Keratinocyte (primary cell): ENCODE results near the gene IFITM5. TPM values are rescaled to one million over a fixed set of nuclear protein-coding genes. Genes with fewer than 3 reads are reported as not detected.
A peak's percentile ranks its signal among the peaks of the same experiment; 100 is the strongest.

ENCODE experiments used
- DNase-seq: peaks from one replicate; pipeline ENCODE4 v3.0.0-alpha.2; 2011; ENCODE audit warnings: low read depth, missing footprints, low spot score
- FAIRE-seq: peaks from 2 replicates; lab custom pipeline; 2011; peaks lifted over from hg19 to GRCh38; lab: Jason Lieb, UNC
- H2AFZ ChIP-seq: 2 replicates; pipeline ENCODE4 v1.6.0; 2012; ENCODE audit warnings: low read length, control low read depth, inconsistent platforms; ENCODE audit not compliant: control insufficient read depth
- H3K27ac ChIP-seq: 2 replicates; pipeline ENCODE4 v1.5.1; 2011; ENCODE audit warnings: low read length; ENCODE audit not compliant: control insufficient read depth, insufficient read depth
- H3K27me3 ChIP-seq: 3 replicates; pipeline ENCODE4 v1.6.0; 2011; ENCODE audit warnings: low read length; ENCODE audit not compliant: control insufficient read depth, insufficient read depth; ENCODE audit errors: extremely low read depth
- H3K36me3 ChIP-seq, 2 experiments: 2 replicates in 1 of 2; 3 replicates in 1 of 2; pipeline ENCODE4 v1.5.1; 2011; ENCODE audit warnings: low read length in 2 of 2, mild to moderate bottlenecking in 1 of 2; ENCODE audit not compliant: control insufficient read depth in 2 of 2, insufficient read depth in 2 of 2; ENCODE audit errors: extremely low read depth in 1 of 2
- H3K4me1 ChIP-seq: 3 replicates; pipeline ENCODE4 v1.5.1; 2011; ENCODE audit warnings: low read length; ENCODE audit not compliant: control insufficient read depth, insufficient read depth; ENCODE audit errors: extremely low read depth
- H3K4me2 ChIP-seq: 3 replicates; pipeline ENCODE4 v1.6.0; 2011; ENCODE audit warnings: low read depth, low read length; ENCODE audit not compliant: control insufficient read depth, insufficient read depth; ENCODE audit errors: extremely low read depth
- H3K4me3 ChIP-seq, 3 experiments: fragments of 200-600 bp in 1 of 3; sonication (generic) in 1 of 3; 2 replicates in 2 of 3; 3 replicates in 1 of 3; pipeline ENCODE4 v1.5.1; 2011 to 2016; ENCODE audit warnings: low read length in 3 of 3, mild to moderate bottlenecking in 3 of 3, control low read depth in 2 of 3, inconsistent platforms in 1 of 3, low read depth in 1 of 3, mixed read lengths in 1 of 3, mixed run types in 1 of 3, moderate library complexity in 1 of 3; ENCODE audit not compliant: control insufficient read depth in 2 of 3, insufficient read depth in 2 of 3; ENCODE audit errors: extremely low read depth in 1 of 3
- H3K79me2 ChIP-seq: 2 replicates; pipeline ENCODE4 v1.6.0; 2012; ENCODE audit warnings: low read length; ENCODE audit not compliant: control insufficient read depth, insufficient read depth
- H3K9ac ChIP-seq: 3 replicates; pipeline ENCODE4 v1.6.0; 2011; ENCODE audit warnings: low read length; ENCODE audit not compliant: control insufficient read depth, insufficient read depth; ENCODE audit errors: extremely low read depth
- H3K9me1 ChIP-seq: 3 replicates; pipeline ENCODE4 v1.6.0; 2011; ENCODE audit warnings: low read length; ENCODE audit not compliant: control insufficient read depth, insufficient read depth; ENCODE audit errors: extremely low read depth
- H3K9me3 ChIP-seq: 2 replicates; pipeline ENCODE4 v1.5.1; 2012; ENCODE audit warnings: low read depth, low read length; ENCODE audit not compliant: control insufficient read depth
- H4K20me1 ChIP-seq: 3 replicates; pipeline ENCODE4 v1.6.0; 2011; ENCODE audit warnings: low read length; ENCODE audit not compliant: control insufficient read depth, insufficient read depth; ENCODE audit errors: extremely low read depth
- CTCF ChIP-seq, 3 experiments: IDR thresholded peaks in 1 of 3; conservative IDR thresholded peaks in 1 of 3; optimal IDR thresholded peaks in 1 of 3; 2 replicates in 2 of 3; 3 replicates in 1 of 3; pipeline versions ENCODE3 to v1.5.1; 2011; ENCODE audit warnings: low read length in 3 of 3, mild to moderate bottlenecking in 3 of 3, moderate library complexity in 2 of 3, control low read depth in 1 of 3, inconsistent platforms in 1 of 3; ENCODE audit not compliant: insufficient read depth in 2 of 3; ENCODE audit errors: extremely low read depth in 1 of 3
- EZH2 ChIP-seq: IDR thresholded peaks from one replicate; pipeline ENCODE4 v1.6.1; 2012; ENCODE audit warnings: inconsistent platforms, mild to moderate bottlenecking, low read length, moderate library complexity
- dilution Hi-C: fragments of 300-500 bp; cut with MboI; formaldehyde crosslinking; loops from one replicate; pipeline ENCODE4 v1.7.0; 2020; ENCODE audit warnings: low sequenced_read_pairs; ENCODE audit not compliant: extremely low pct_ligation_motif_present
- polyA plus RNA-seq, 5 experiments: library from polyadenylated mRNA; depleted of rRNA in 3 of 5; stranded (reverse) in 3 of 5; stranded (forward) in 1 of 5; unstranded in 1 of 5; fragments of >200 nt; gene quantifications; 1 replicate in 1 of 5; 2 replicates in 3 of 5; 3 replicates in 1 of 5; pipeline versions ENCODE4 v1.2.1 to v1.2.3, GENCODE V29; 2011 to 2012; ENCODE audit warnings: missing spikeins in 2 of 5, low read depth in 1 of 5, low replicate concordance in 1 of 5

IFITM5 gene
- polyA plus RNA-seq, 1 donor (not counting 4 experiments of a cell fraction or from before 2014, with no cell fraction given), result not detected

- Histone ChIP-seq H3K79me2 (no peaks in the 10 kb centered on the region), H3K36me3 (peaks cover 29 to 44% of the 10 kb centered on the region in 2 experiments), H3K9me3 (no peaks in the 10 kb centered on the region), H3K9ac (no peak overlapping the region), H3K4me1 (no peaks in the 10 kb centered on the region), H3K4me3 (no peak overlapping the region), H3K9me1 (no peaks in the 10 kb centered on the region), H3K27ac (no peak overlapping the region), H3K4me2 (no peak overlapping the region), H4K20me1 (no peaks in the 10 kb centered on the region), H2AFZ (no peak overlapping the region), H3K27me3 (no peaks in the 10 kb centered on the region)
- no peak for FAIRE-seq
- peak; percentile 57 to 77 (median 67) for TF ChIP-seq CTCF (optimal IDR thresholded peaks at IDR 0.05 in 1 of 3, IDR thresholded peaks at IDR 0.05 in 1 of 3, conservative IDR thresholded peaks at IDR 0.05 in 1 of 3; ENCODE audit: extremely low read depth in 1 of 3, insufficient read depth in 2 of 3, low read length in 3 of 3)
- TF ChIP-seq EZH2, result no peak
- dilution Hi-C loops, result no loop called here
- no peak for DNase-seq
Measured at GRCh38 chr11:250740-251299, 48.5 kb downstream of the IFITM5 start.

- DNase-seq (no peak), FAIRE-seq (peak; percentile 67)
- Histone ChIP-seq H3K4me2 (no peak overlapping the region), H3K36me3 (peaks cover 32 to 49% of the 10 kb centered on the region in 2 experiments), H3K9me1 (no peaks in the 10 kb centered on the region), H3K4me3 (no peak overlapping the region), H3K4me1 (no peaks in the 10 kb centered on the region), H3K27ac (no peak overlapping the region), H2AFZ (no peak overlapping the region), H3K79me2 (peaks cover 1% of the 10 kb centered on the region), H4K20me1 (no peaks in the 10 kb centered on the region), H3K9me3 (no peaks in the 10 kb centered on the region), H3K9ac (no peak overlapping the region), H3K27me3 (no peaks in the 10 kb centered on the region)
- TF ChIP-seq EZH2 (no peak), CTCF (optimal IDR thresholded peaks at IDR 0.05 in 1 of 3, IDR thresholded peaks at IDR 0.05 in 1 of 3, conservative IDR thresholded peaks at IDR 0.05 in 1 of 3; ENCODE audit: extremely low read depth in 1 of 3, insufficient read depth in 2 of 3, low read length in 3 of 3) (no peak)
- dilution Hi-C loops, result no loop called here
Measured at GRCh38 chr11:250274-250673, 49.1 kb downstream of the IFITM5 start.
